KMS-11 (cell line): ENCODE results near the gene KCNAB3.

Experiments used
- H2AFZ ChIP-seq: fragments of 200-600 bp; sonication (generic); 2 replicates; pipeline ENCODE4 v1.6.1; 2016; ENCODE audit warnings: antibody characterized with exemption, mixed run types, low read depth
- H3K27ac ChIP-seq: fragments of 200-600 bp; sonication (generic); 2 replicates; pipeline ENCODE4 v1.6.1; 2016; ENCODE audit warnings: mild to moderate bottlenecking, mixed run types
- H3K27me3 ChIP-seq: fragments of 200-600 bp; sonication (generic); 2 replicates; pipeline ENCODE4 v1.6.1; 2017; ENCODE audit warnings: mild to moderate bottlenecking, low read depth, mixed run types, moderate library complexity; ENCODE audit not compliant: insufficient read depth
- H3K36me3 ChIP-seq: fragments of 200-600 bp; sonication (generic); 2 replicates; pipeline ENCODE4 v1.6.1; 2017; ENCODE audit warnings: mild to moderate bottlenecking, mixed run types; ENCODE audit not compliant: insufficient read depth
- H3K4me1 ChIP-seq: fragments of 200-600 bp; sonication (generic); 2 replicates; pipeline ENCODE4 v1.6.1; 2016; ENCODE audit warnings: mild to moderate bottlenecking, low read depth, mixed run types; ENCODE audit not compliant: poor library complexity, severe bottlenecking
- H3K4me2 ChIP-seq: fragments of 200-600 bp; sonication (generic); 2 replicates; pipeline ENCODE4 v1.7.0; 2016; ENCODE audit warnings: mild to moderate bottlenecking, mixed run types
- H3K4me3 ChIP-seq: fragments of 200-600 bp; sonication (generic); IDR thresholded peaks from 2 replicates; pipeline ENCODE4 v1.6.1; 2017; ENCODE audit warnings: low read depth, low read length, mixed read lengths; ENCODE audit not compliant: insufficient read depth
- H3K79me2 ChIP-seq: fragments of 200-600 bp; sonication (generic); 2 replicates; pipeline ENCODE4 v1.6.1; 2016; ENCODE audit warnings: low read depth, mixed run types; ENCODE audit not compliant: insufficient read depth
- H3K9ac ChIP-seq: fragments of 200-600 bp; sonication (generic); 2 replicates; pipeline ENCODE4 v1.6.1; 2016; ENCODE audit warnings: mild to moderate bottlenecking, mixed run types
- H4K20me1 ChIP-seq: fragments of 200-600 bp; sonication (generic); 2 replicates; pipeline ENCODE4 v1.6.1; 2016; ENCODE audit warnings: mild to moderate bottlenecking, mixed run types; ENCODE audit not compliant: insufficient read depth
- CTCF ChIP-seq: fragments of 200-600 bp; sonication (generic); conservative IDR thresholded peaks from 2 replicates; pipeline ENCODE4 v1.6.1; 2017; ENCODE audit warnings: low read depth, mild to moderate bottlenecking, antibody characterized with exemption, low read length, moderate library complexity, mixed read lengths

KCNAB3 gene

GRCh38 chr17:7940034-7940433, 10.4 kb upstream of the KCNAB3 start:
- no peak overlapping the region for H3K4me3 ChIP-seq
- no peak overlapping the region for H3K4me2 ChIP-seq
- H2AFZ ChIP-seq: no peak overlapping the region
- H3K79me2 ChIP-seq: no peaks in the 10 kb centered on the region
- H3K4me1 ChIP-seq: no peaks in the 10 kb centered on the region
- no peaks in the 10 kb centered on the region for H4K20me1 ChIP-seq
- no peaks in the 10 kb centered on the region for H3K27me3 ChIP-seq
- no peak overlapping the region for H3K27ac ChIP-seq
- no peak overlapping the region for H3K9ac ChIP-seq
- no peak for TF ChIP-seq CTCF
- no peaks in the 10 kb centered on the region for H3K36me3 ChIP-seq

GRCh38 chr17:7935859-7936258, 6.2 kb upstream of the KCNAB3 start:
- no peaks in the 10 kb centered on the region for H3K4me1 ChIP-seq
- no peak overlapping the region for H3K4me3 ChIP-seq
- no peaks in the 10 kb centered on the region for H3K27me3 ChIP-seq
- no peak overlapping the region for H3K4me2 ChIP-seq
- H2AFZ ChIP-seq: no peak overlapping the region
- H3K27ac ChIP-seq: no peak overlapping the region
- H3K79me2 ChIP-seq: no peaks in the 10 kb centered on the region
- no peak for TF ChIP-seq CTCF
- no peaks in the 10 kb centered on the region for H3K36me3 ChIP-seq
- no peak overlapping the region for H3K9ac ChIP-seq
- H4K20me1 ChIP-seq: no peaks in the 10 kb centered on the region

- no peaks in the 10 kb centered on the region for H4K20me1 ChIP-seq
- no peak for TF ChIP-seq CTCF
- H3K27ac ChIP-seq: no peak overlapping the region
- H3K27me3 ChIP-seq: no peaks in the 10 kb centered on the region
- H3K4me3 ChIP-seq: no peak overlapping the region
- H2AFZ ChIP-seq: no peak overlapping the region
- H3K79me2 ChIP-seq: no peaks in the 10 kb centered on the region
- peak overlapping the region; percentile 53; the same call in 1 of the 2 replicates for H3K9ac ChIP-seq
- H3K36me3 ChIP-seq: no peaks in the 10 kb centered on the region
- peak overlapping the region; percentile 36 for H3K4me2 ChIP-seq
- H3K4me1 ChIP-seq: no peaks in the 10 kb centered on the region
Measured at GRCh38 chr17:7932949-7933348, 3.3 kb upstream of the KCNAB3 start.

GRCh38 chr17:7932483-7932891, 2.8 kb upstream of the KCNAB3 start:
- no peak for TF ChIP-seq CTCF
- H3K27ac ChIP-seq: no peak overlapping the region
- H4K20me1 ChIP-seq: no peaks in the 10 kb centered on the region
- no peaks in the 10 kb centered on the region for H3K79me2 ChIP-seq
- H3K4me3 ChIP-seq: no peak overlapping the region
- H3K27me3 ChIP-seq: no peaks in the 10 kb centered on the region
- H3K4me1 ChIP-seq: no peaks in the 10 kb centered on the region
- H3K36me3 ChIP-seq: no peaks in the 10 kb centered on the region
- H3K4me2 ChIP-seq: peak overlapping the region; percentile 36
- H3K9ac ChIP-seq: peak overlapping the region; percentile 53; the same call in 1 of the 2 replicates
- H2AFZ ChIP-seq: 0 out of 2 replicates have a peak overlapping the region, but pooled peaks have one; percentile 34
